ENCODE results near the gene TRRAP. TPM values are rescaled to one million over a fixed set of nuclear protein-coding genes. Genes with fewer than 3 reads are reported as not detected.

TRRAP gene
- total and polyA plus RNA-seq, 4 donors = 8.3 to 43.1 (median 20.9) TPM

DNA sequence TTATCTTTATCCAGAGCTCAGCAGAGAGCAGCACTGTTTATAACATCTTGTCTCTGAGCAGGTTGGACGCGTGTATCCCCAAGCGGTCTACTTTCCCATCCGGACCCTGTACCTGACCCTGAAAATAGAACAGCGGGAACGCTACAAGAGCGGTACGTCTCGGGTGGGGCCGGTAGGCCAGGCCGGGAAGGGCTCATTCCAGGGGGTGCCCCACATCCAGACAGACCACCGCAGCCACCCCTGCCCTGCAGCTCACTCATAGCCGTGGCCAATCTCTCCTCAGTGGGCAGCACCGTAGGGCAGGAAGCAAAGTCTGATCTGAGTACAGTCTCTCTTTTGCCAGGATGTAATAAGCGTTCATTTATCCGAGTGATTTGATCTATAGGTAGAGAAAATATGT, 113.7 kb downstream of the TRRAP start:
- TF ChIP-seq, protein P1, sequence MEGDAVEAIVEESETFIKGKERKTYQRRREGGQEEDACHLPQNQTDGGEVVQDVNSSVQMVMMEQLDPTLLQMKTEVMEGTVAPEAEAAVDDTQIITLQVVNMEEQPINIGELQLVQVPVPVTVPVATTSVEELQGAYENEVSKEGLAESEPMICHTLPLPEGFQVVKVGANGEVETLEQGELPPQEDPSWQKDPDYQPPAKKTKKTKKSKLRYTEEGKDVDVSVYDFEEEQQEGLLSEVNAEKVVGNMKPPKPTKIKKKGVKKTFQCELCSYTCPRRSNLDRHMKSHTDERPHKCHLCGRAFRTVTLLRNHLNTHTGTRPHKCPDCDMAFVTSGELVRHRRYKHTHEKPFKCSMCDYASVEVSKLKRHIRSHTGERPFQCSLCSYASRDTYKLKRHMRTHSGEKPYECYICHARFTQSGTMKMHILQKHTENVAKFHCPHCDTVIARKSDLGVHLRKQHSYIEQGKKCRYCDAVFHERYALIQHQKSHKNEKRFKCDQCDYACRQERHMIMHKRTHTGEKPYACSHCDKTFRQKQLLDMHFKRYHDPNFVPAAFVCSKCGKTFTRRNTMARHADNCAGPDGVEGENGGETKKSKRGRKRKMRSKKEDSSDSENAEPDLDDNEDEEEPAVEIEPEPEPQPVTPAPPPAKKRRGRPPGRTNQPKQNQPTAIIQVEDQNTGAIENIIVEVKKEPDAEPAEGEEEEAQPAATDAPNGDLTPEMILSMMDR (IDR thresholded peaks at IDR 0.05; ENCODE audit: control extremely low read depth, extremely low read depth) = no peak
- DNase-seq (no peak), ATAC-seq (ENCODE audit: insufficient read depth, low FRiP score) (no peak)
- 96 to 97% methylated on average over 16 of the region's 16 CpGs for WGBS, 2 donors
- Histone ChIP-seq H3K27me3 (ENCODE audit: control insufficient read depth in 3 of 3, insufficient read depth in 3 of 3, low read length in 2 of 3) (no peaks in the 10 kb centered on the region), H3K9me3 (ENCODE audit: control insufficient read depth in 4 of 4, insufficient read depth in 3 of 4, low read length in 3 of 4) (peaks cover 0 to 1% (median 0%) of the 10 kb centered on the region in 4 donors), H3K27ac (ENCODE audit: low read depth in 1 of 2, low read length in 1 of 2) (no peak overlapping the region), H3K9ac (ENCODE audit: insufficient read depth in 1 of 2, low read length in 2 of 2) (no peak overlapping the region), H3K36me3 (ENCODE audit: control insufficient read depth in 4 of 4, insufficient read depth in 4 of 4, low read length in 4 of 4) (peaks cover 28 to 73% (median 60%) of the 10 kb centered on the region in 4 donors), H3K4me3 (no peak overlapping the region), H3K4me1 (ENCODE audit: control insufficient read depth in 5 of 5, insufficient read depth in 5 of 5, low read length in 5 of 5) (no peaks in the 10 kb centered on the region)

DNA sequence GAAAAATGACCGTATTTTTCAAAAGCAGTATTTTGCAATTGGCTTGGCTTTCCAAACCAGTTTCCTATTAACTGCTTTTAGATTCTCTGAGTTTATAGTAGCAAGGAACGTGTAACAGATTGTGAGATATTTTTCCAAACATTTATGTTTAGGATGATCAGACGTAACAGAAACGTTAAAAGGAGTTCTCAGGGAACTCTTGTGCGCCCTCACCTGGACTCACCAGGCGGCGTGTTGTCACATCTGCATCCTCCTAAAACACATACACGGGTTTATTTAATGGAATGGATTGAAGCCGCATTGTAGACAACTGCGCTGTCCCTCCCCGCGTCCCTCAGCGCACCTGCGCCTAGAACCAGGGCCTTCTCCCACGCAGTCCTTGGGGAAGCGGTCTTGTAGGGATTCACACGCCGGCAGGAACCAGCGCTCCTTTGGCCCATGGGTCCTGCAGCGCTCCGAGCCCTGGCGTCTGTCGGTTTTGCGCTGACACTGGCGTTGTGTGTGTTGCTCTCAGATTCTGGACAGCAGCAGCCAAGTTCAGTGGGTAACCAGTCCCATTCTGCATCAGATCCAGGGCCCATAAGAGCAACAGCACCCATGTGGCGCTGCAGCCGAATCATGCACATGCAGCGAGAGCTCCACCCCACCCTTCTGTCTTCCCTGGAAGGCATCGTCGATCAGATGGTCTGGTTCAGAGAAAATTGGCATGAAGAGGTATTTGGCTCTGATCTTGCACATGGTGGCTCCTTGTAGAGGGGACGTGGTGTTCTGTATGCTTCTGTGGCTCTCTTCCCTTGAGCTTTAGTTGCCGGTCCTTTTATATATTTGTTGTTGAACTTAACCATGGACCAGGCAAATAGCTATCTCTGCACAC, 114.9 kb downstream of the TRRAP start:
- H3K4me1 ChIP-seq (ENCODE audit: control insufficient read depth in 5 of 5, insufficient read depth in 5 of 5, low read length in 5 of 5) = no peaks in the 10 kb centered on the region
- H3K9me3 ChIP-seq (ENCODE audit: control insufficient read depth in 4 of 4, insufficient read depth in 3 of 4, low read length in 3 of 4) = peaks cover 0 to 1% (median 0%) of the 10 kb centered on the region in 4 donors
- no peak overlapping the region for H3K27ac ChIP-seq (ENCODE audit: low read depth in 1 of 2, low read length in 1 of 2)
- H3K27me3 ChIP-seq (ENCODE audit: control insufficient read depth in 3 of 3, insufficient read depth in 3 of 3, low read length in 2 of 3) = no peaks in the 10 kb centered on the region
- DNase-seq = no peak
- 94 to 96% methylated on average over 32 of the region's 32 CpGs for WGBS, 2 donors
- TF ChIP-seq, protein P1 (IDR thresholded peaks at IDR 0.05; ENCODE audit: control extremely low read depth, extremely low read depth) = no peak
- no peak overlapping the region for H3K9ac ChIP-seq (ENCODE audit: insufficient read depth in 1 of 2, low read length in 2 of 2)
- no peak overlapping the region for H3K4me3 ChIP-seq
- no peak for ATAC-seq (ENCODE audit: insufficient read depth, low FRiP score)
- H3K36me3 ChIP-seq (ENCODE audit: control insufficient read depth in 4 of 4, insufficient read depth in 4 of 4, low read length in 4 of 4) = peaks cover 28 to 63% (median 57%) of the 10 kb centered on the region in 4 donors

DNA sequence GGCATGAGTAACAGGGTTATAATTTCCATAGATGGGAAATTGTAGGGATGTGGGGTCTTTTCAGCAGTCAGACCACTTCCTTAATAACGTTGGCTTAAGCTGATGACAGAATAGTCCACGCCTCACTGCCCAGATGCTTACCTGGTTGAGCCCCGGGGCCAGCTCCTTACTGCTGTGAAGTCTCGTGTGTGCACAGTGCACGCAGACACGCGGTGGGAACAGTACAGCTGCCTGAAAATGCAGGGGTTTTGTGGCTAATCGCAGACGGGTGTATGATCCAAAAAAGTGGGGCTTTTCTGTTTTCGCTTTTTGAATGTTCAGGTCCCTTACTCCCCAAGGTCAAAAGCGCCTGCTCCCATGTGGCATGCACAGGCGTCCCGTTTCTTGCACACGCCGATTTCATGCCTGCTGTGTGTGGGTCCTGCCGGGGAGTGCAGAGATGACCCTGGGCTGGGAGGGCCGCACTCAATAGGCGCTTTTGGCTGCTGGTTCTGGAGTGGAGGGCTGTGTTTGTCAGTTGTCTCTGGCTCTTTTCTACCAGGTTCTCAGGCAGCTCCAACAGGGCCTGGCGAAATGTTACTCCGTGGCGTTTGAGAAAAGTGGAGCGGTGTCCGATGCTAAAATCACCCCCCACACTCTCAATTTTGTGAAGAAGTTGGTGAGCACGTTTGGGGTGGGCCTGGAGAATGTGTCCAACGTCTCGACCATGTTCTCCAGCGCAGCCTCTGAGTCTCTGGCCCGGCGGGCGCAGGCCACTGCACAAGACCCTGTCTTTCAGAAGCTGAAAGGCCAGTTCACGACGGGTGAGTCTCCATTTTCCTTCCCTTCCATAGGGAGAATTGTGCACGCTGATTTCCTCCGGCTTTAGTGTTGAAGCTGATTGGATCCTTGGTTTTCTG, 116.0 kb downstream of the TRRAP start:
- peaks cover 0 to 1% (median 0%) of the 10 kb centered on the region in 4 donors for H3K9me3 ChIP-seq (ENCODE audit: control insufficient read depth in 4 of 4, insufficient read depth in 3 of 4, low read length in 3 of 4)
- no peak overlapping the region for H3K4me3 ChIP-seq
- ATAC-seq (ENCODE audit: insufficient read depth, low FRiP score) (no peak), DNase-seq (no peak)
- TF ChIP-seq, protein P1 (IDR thresholded peaks at IDR 0.05; ENCODE audit: control extremely low read depth, extremely low read depth) = no peak
- peaks cover 31 to 59% (median 50%) of the 10 kb centered on the region in 4 donors for H3K36me3 ChIP-seq (ENCODE audit: control insufficient read depth in 4 of 4, insufficient read depth in 4 of 4, low read length in 4 of 4)
- no peak overlapping the region for H3K27ac ChIP-seq (ENCODE audit: low read depth in 1 of 2, low read length in 1 of 2)
- no peaks in the 10 kb centered on the region for H3K4me1 ChIP-seq (ENCODE audit: control insufficient read depth in 5 of 5, insufficient read depth in 5 of 5, low read length in 5 of 5)
- H3K9ac ChIP-seq (ENCODE audit: insufficient read depth in 1 of 2, low read length in 2 of 2) = no peak overlapping the region
- WGBS, 2 donors = 93 to 95% methylated on average over 34 of the region's 34 CpGs
- no peaks in the 10 kb centered on the region for H3K27me3 ChIP-seq (ENCODE audit: control insufficient read depth in 3 of 3, insufficient read depth in 3 of 3, low read length in 2 of 3)
